ENCODE results near the gene LPP.

- TF ChIP-seq CTCF (IDR thresholded peaks at IDR 0.05) (no peak), POLR2AphosphoS5 (IDR thresholded peaks at IDR 0.05) (no peak), EP300 (IDR thresholded peaks at IDR 0.05; ENCODE audit: low read depth) (no peak)
These were observed 730.5 kb downstream of the LPP start for GRCh38 chr3:188884299-188885043.
